Urinary bladder (tissue), 4 donors: Measurements from ENCODE around the gene SNTG2. TPM values are rescaled to one million over a fixed set of nuclear protein-coding genes. Genes with fewer than 3 reads are reported as not detected.

Source experiments
- DNase-seq: peaks from one replicate; pipeline ENCODE4 v3.0.0-alpha.2; 2015; ENCODE audit errors: extremely low spot score
- H3K27ac ChIP-seq: one replicate; pipeline ENCODE4 v1.5.1; 2013; ENCODE audit warnings: low read depth, mild to moderate bottlenecking, moderate library complexity
- H3K36me3 ChIP-seq: one replicate; pipeline ENCODE4 v1.6.1; 2013; ENCODE audit warnings: mild to moderate bottlenecking, moderate library complexity; ENCODE audit not compliant: insufficient read depth
- H3K4me1 ChIP-seq: one replicate; pipeline ENCODE4 v1.6.1; 2013; ENCODE audit warnings: mild to moderate bottlenecking, moderate library complexity; ENCODE audit not compliant: insufficient read depth
- H3K4me3 ChIP-seq: one replicate; pipeline ENCODE4 v1.5.1; 2013; ENCODE audit warnings: low read depth, low read length
- WGBS: extraction: QIAGEN DNeasy Blood & Tissue Kit; methylation state at CpG from one replicate; pipeline ENCODE4 v1.1.7; 2013; 5-methylcytosine and 5-hydroxymethylcytosine counted together
- polyA plus RNA-seq: library from polyadenylated mRNA; stranded (reverse); fragments of 200-250 nt; gene quantifications from one replicate; pipeline ENCODE4 v1.2.3, GENCODE V29; 2013
- total RNA-seq: library from RNA; depleted of rRNA; stranded (reverse); fragments of >200 nt; gene quantifications from one replicate; pipeline ENCODE4 v1.2.3, GENCODE V29; 2014
- donor health status: healthy with polysubstance abuse.
- donor health status: healthy.

SNTG2 gene
- total and polyA plus RNA-seq, 2 donors: 0.69 to 1.6 TPM

DNA sequence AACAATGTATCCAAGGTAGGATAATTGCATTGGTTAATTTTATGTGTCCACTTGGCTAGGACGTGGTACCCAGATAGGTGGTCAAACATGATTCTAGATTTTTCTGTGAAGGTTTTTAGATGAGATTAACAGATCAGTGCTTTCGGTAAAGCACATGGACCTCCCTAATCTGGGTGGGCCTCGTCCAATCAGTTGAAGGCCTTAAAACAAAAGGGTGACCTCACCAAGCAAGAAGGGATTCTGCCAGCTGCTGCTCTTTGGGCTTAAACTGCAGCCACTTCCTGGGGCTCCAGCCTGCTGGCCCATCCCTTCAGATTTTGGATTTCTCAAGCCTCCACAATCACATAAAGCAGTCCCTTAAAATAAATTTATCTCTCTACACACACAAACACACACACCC lies 236.5 kb downstream of the SNTG2 start:
- H3K4me1 ChIP-seq: no peaks in the 10 kb centered on the region
- 71% methylated on average over 3 of the region's 3 CpGs for WGBS
- no peaks in the 10 kb centered on the region for H3K36me3 ChIP-seq
- no peak overlapping the region for H3K27ac ChIP-seq
- no peak overlapping the region for H3K4me3 ChIP-seq
- DNase-seq: no peak

DNA sequence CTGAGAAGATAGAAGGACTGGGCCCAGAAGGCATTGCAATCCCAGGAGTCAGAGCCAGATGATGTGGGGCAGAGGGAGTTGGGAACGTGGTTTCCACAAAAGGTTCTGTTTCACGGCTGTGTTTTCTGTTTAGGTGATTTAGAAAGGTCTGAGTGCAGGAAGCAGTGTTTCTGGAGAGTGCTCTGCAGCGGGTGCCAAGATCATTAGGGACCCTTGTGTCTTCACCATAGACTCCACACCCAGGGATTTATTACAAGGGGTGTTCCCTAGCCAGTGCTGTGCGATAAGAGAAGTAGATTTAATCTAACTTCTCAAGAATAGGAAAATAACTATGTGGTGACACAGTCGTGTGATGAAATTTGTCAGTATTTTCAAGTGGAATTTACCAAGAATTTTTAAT lies 241.5 kb downstream of the SNTG2 start:
- no peak for DNase-seq
- Histone ChIP-seq H3K4me3 (no peak overlapping the region), H3K4me1 (no peaks in the 10 kb centered on the region), H3K27ac (no peak overlapping the region), H3K36me3 (no peaks in the 10 kb centered on the region)
- WGBS: 67% methylated on average over 5 of the region's 5 CpGs

DNA sequence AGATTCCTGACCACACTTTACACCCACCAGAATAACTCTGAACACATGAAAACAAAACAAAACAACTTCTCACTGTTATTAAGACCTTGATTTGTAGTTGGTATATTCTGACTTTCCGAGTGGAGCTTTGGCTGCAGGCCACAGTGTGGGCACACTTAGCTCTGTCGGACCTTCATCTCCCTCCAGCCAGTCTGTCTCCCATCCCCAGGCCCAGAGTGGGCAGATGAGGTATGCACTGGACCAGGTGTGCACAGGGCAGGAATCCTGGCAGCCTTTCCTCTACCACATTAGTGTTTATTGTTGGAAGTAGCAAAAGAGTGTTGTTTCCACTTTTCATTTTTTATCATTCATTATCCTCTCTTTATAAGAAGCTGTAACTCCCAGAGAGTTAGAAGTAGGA lies 243.2 kb downstream of the SNTG2 start:
- Histone ChIP-seq H3K4me1 (no peaks in the 10 kb centered on the region), H3K27ac (no peak overlapping the region), H3K36me3 (no peaks in the 10 kb centered on the region), H3K4me3 (no peak overlapping the region)
- WGBS: 70% methylated on average over 2 of the region's 2 CpGs
- no peak for DNase-seq

DNA sequence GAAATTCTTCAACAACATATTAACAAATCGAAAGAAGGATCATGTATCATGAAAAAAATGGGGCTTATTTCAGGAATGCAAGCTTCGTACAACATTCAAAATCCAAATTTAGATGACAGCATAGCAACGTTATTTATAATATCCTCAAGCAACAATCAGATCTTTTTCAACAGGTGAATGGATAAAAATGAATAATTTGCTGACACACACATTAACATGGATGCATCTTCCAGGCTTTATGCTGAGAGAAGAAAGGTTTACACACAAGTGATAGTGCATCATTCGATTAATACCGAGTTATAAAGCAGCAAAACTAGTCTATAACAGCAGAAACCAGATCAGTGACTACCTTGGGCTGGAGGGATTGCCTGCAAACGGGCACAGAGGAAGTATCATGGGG lies 253.1 kb downstream of the SNTG2 start:
- Histone ChIP-seq H3K27ac (no peak overlapping the region), H3K4me1 (no peaks in the 10 kb centered on the region), H3K4me3 (no peak overlapping the region), H3K36me3 (no peaks in the 10 kb centered on the region)
- DNase-seq: no peak
- 73% methylated on average over 6 of the region's 6 CpGs for WGBS

DNA sequence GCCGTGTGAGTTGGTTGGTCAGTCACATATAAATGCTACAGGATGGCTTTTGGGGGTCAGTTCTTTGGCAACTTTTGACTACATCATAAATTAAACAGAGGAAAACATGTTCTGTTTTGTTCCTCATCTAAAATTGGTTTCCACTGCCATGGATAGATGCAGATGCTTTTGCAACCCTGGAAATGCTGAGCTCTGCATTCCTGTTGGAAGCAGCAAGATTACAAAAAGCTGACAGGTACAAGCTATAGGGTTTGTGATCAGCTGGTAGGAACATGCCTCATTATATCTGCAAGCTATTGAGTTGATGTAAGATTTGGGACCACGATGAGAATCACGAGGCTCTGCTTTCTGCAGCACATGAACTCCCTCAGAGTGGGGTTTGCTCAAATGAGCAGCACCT lies 255.2 kb downstream of the SNTG2 start:
- H3K36me3 ChIP-seq: no peaks in the 10 kb centered on the region
- no peak overlapping the region for H3K27ac ChIP-seq
- no peak overlapping the region for H3K4me3 ChIP-seq
- no peak for DNase-seq
- 84% methylated on average over 3 of the region's 3 CpGs for WGBS
- no peaks in the 10 kb centered on the region for H3K4me1 ChIP-seq

DNA sequence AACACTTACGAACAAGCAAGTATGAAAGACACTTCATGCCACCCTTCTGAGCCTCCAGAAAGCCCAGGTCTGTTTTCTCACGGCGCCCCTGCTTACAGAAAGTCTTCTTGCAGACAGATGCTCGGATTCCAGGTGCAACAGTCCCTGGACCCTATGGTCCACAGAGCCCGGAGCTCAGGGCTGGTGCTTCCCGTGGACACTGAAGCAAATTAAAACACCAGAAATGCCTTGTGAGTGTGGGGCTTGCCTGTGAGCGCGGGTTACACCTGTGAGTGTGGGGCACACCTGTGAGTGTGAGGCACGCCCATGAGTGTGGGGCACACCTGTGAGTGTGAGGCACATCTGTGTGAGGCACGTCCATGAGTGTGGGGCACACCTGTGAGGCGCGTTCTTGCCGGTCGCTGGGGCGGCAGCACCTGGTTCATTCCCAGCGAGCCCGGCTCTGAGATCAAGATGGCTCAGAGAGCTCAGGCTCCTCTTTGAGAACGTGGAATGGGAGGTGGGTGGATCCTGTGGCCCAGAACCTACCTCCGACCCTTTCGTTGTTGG lies 257.4 kb downstream of the SNTG2 start:
- DNase-seq: no peak
- WGBS: 79% methylated on average over 20 of the region's 20 CpGs
- H3K36me3 ChIP-seq: no peaks in the 10 kb centered on the region
- no peaks in the 10 kb centered on the region for H3K4me1 ChIP-seq
- H3K27ac ChIP-seq: no peak overlapping the region
- H3K4me3 ChIP-seq: no peak overlapping the region

DNA sequence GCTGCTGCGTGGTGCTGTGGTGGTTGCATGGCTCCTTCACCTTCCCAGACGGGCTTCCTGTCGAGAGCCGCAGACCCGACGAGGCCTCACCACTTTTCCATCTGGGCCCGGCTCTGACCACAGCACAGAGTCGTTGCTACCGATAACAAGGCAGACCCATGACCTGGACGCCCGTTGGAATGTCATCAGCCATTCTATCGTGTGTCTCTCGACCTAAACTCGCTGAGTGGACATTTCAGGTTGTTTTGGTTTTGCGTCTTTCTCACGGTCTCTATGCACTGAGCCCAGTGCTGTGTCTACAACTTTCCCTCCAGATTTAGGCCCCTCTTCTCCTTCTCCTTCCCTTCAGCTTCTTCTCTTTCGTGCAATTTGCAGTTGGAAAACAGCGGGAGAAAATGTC lies 257.9 kb downstream of the SNTG2 start:
- no peaks in the 10 kb centered on the region for H3K36me3 ChIP-seq
- WGBS: 86% methylated on average over 18 of the region's 18 CpGs
- no peak overlapping the region for H3K4me3 ChIP-seq
- DNase-seq: no peak
- no peaks in the 10 kb centered on the region for H3K4me1 ChIP-seq
- no peak overlapping the region for H3K27ac ChIP-seq

DNA sequence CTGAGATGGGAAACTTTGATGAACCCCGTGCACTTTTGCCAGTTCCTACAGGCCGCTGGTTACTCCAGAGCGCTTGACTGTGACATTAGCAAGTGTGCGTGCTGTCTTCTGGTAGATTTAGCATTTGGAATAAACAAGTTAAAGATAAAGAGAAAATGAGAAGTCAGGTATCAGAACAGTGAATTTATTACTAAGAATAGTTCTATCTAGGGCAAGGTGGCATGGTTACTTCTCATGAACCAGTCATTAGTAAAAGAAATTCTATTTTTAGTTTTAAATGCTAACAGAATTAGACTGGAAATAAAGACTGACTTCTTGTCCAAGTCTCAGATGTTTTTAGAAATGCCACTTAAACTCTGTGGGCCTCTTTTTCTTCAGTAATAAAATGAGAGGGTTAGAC lies 258.6 kb downstream of the SNTG2 start:
- no peak overlapping the region for H3K4me3 ChIP-seq
- H3K27ac ChIP-seq: no peak overlapping the region
- no peak for DNase-seq
- no peaks in the 10 kb centered on the region for H3K4me1 ChIP-seq
- H3K36me3 ChIP-seq: no peaks in the 10 kb centered on the region
- 78% methylated on average over 4 of the region's 4 CpGs for WGBS

DNA sequence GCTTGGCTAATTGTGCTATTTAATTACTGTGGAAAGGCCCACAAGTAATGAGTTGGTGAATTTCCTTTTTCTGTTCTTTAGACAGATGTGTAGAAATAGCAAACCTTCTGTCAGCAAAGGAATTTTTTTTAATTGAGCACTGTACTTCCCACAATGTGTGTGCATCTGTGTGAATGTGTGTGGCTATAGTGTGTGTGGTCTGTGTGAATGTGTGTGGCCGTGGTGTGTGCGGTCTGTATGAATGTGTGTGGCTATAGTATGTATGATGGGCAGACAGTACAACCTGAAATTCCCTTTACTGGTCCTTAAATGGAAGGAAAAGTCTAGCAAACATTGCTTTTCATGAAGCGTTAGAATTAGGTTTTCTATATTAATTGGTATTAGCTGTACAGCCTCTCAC lies 259.1 kb downstream of the SNTG2 start:
- no peak for DNase-seq
- Histone ChIP-seq H3K27ac (no peak overlapping the region), H3K4me1 (no peaks in the 10 kb centered on the region), H3K4me3 (no peak overlapping the region), H3K36me3 (no peaks in the 10 kb centered on the region)
- WGBS: 72% methylated on average over 3 of the region's 3 CpGs

DNA sequence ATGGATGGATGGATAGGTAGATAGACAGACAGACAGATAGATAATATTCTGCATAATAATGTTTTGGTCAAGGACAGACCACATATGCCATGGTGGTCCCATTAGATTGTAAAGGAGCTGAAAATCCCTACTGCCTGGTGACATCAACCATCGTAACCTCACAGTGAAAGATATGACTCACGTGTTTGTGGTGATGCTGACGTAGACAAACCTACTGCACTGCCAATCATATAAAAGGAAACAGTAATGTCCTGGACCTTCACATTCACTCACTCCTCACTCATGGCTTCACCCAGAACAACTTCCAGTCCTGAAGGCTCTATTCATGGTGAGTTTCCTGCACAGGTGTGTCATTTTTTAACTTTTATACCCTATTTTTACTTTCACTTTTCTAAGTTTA lies 259.7 kb downstream of the SNTG2 start:
- H3K4me3 ChIP-seq: no peak overlapping the region
- DNase-seq: no peak
- H3K27ac ChIP-seq: no peak overlapping the region
- no peaks in the 10 kb centered on the region for H3K4me1 ChIP-seq
- 56% methylated on average over 3 of the region's 3 CpGs for WGBS
- no peaks in the 10 kb centered on the region for H3K36me3 ChIP-seq

DNA sequence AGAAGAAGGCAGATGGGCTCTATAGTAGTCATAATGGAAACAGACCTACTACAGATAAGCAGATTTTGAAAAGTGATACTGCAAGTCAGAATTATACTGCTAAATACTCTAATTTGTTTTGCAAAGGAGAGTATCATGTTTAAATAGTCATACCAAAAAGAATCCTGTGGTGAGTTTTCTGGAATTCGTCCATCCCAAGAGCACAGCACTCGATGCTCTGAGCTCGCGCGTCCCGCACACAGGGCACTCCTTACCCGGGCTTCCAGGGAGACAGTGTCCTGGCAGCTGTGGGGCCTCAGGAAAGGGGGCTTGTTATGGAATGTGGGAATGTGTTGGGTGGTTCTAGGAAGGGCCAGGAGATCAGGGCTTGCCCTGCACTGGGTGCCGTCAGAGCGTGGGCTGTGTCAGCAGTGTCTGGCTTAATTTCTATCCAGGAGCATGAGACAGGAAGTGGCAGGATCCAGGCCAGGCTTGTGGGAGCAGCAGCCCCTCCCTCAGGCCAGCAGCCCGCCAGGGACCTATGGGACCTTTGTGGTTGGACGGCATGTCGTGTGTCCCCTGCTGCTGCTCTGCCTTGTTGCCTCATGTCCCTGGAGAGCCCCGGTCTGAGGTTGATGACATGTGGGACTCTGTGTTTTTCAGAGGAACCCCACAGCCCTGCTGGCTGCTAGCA lies 269.4 kb downstream of the SNTG2 start:
- WGBS: 48% methylated on average over 13 of the region's 13 CpGs
- Histone ChIP-seq H3K4me1 (no peaks in the 10 kb centered on the region), H3K36me3 (no peaks in the 10 kb centered on the region), H3K27ac (no peak overlapping the region), H3K4me3 (no peak overlapping the region)
- no peak for DNase-seq

DNA sequence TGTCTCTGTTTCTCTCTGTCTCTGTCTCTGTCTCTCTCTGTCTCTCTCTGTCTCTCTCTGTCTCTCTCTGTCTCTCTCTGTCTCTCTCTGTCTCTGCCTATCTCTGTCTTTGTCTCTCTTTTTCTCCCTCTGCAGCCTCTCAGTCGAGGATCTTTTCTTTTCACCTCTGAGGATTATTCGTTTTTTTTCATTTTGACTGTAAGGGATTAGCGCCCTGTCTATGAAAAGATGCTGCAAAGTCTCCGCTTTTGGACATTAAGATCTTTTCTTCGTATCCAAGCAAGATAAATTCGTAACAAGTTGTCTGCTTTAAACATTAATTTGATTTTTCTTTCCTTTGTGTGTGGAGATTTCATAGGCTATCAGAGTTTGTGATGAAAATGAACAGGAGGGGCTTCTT lies 271.4 kb downstream of the SNTG2 start:
- no peaks in the 10 kb centered on the region for H3K4me1 ChIP-seq
- WGBS: 44% methylated on average over 6 of the region's 6 CpGs
- H3K4me3 ChIP-seq: no peak overlapping the region
- H3K36me3 ChIP-seq: no peaks in the 10 kb centered on the region
- no peak for DNase-seq
- no peak overlapping the region for H3K27ac ChIP-seq

DNA sequence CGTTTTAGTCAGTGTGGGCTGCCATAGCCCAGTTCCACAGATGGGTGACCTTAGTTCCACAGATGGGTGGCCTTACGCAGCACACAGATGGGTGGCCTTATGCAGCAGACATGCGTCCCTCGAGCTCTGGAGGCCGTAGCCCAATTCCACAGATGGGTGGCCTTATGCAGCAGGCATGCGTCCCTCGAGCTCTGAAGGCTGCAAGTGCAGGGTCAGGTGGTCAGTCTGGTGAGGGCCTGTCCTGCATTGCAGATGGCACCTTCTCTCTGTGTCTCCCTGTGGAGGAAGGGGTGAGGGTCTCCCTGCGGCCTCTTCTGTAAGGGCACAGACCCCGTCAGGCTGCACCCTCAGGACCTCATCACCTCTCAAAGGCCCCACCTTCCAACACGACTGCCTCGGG lies 273.1 kb downstream of the SNTG2 start:
- 90% methylated on average over 11 of the region's 11 CpGs for WGBS
- H3K27ac ChIP-seq: no peak overlapping the region
- no peak overlapping the region for H3K4me3 ChIP-seq
- no peaks in the 10 kb centered on the region for H3K36me3 ChIP-seq
- DNase-seq: no peak
- no peaks in the 10 kb centered on the region for H3K4me1 ChIP-seq

DNA sequence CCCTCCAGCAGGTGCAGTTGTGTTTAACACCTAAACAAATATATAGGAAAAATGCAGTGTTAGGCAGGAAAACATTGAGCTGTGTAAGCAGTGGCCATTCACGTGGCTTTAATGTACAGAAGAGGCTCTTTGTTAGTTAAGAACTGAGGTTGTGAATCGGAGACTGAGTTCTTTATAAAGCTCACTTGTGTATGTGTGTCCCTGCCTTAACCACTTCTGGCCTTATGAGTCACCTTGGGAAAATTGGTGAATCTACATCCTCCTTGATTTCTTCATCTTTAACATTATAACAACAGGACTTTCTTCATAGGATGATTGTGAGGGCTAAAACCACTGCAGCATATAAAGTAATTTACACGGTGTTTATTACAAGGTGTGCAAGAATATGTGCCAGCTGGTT lies 274.3 kb downstream of the SNTG2 start:
- DNase-seq: no peak
- WGBS: 60% methylated on average over 3 of the region's 3 CpGs
- no peak overlapping the region for H3K4me3 ChIP-seq

DNA sequence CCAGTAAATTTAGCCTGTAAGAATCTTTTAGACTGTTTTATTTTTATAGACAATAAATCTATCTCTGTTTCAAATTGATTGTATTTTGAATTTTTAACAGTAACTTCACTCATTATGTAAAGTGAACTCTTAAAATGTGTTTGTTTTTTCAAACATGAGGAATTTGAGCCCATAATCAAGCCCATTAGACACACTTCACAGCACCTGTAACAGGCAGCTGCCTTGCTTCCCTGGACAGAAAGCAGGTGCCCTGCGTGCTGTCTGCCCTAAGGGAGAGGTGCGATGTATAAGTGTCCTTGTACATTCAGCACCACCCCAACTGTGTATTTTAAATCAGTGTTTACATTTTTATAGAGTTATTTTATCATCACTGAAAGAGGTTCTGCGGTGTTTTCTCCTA lies 276.1 kb downstream of the SNTG2 start:
- DNase-seq: no peak
- H3K27ac ChIP-seq: no peak overlapping the region
- H3K4me1 ChIP-seq: no peaks in the 10 kb centered on the region
- 80% methylated on average over 3 of the region's 3 CpGs for WGBS
- H3K4me3 ChIP-seq: no peak overlapping the region
- no peaks in the 10 kb centered on the region for H3K36me3 ChIP-seq

More for the DNA sequence above, 274.3 kb downstream of the SNTG2 start:
- Histone ChIP-seq H3K36me3 (no peaks in the 10 kb centered on the region), H3K27ac (no peak overlapping the region), H3K4me1 (no peaks in the 10 kb centered on the region)
